Kasumi-1 (cell line): ENCODE data around the gene LYST.

Experiments used
- DNase-seq, 2 experiments: peaks; one replicate each; lab custom pipeline; 2025; lab: John Stamatoyannopoulos, UW

Gene LYST

GRCh38 chr1:235721982-235722381 is 144.7 kb downstream of the LYST start:
- DNase-seq: no peak

- no peak for DNase-seq
Observed at GRCh38 chr1:235720544-235720943, 146.2 kb downstream of the LYST start.

GRCh38 chr1:235714205-235714897 is 152.4 kb downstream of the LYST start:
- no peak for DNase-seq

DNA sequence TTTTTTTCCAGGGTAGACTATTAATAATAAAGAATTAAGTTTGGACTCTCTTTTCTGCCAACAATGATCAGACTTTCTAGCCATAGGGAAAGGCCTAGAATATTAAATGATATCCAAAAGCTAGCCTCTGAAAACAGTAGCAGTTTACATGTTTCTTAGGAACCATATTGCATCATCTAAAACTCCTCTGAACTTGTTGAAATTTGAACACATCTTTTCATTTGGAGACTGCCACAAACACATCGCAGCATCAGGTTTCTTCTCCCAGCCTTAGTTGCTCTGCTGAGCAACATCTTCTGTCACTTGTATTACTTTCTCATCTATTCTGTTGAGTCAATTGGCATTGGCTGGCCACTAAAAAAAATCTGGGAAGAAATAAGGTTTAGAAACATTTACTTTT is 153.9 kb downstream of the LYST start:
- no peak for DNase-seq

GRCh38 chr1:235710687-235711086 is 156.0 kb downstream of the LYST start:
- no peak for DNase-seq

- DNase-seq: no peak
Observed at GRCh38 chr1:235709018-235709417, 157.7 kb downstream of the LYST start.

DNA sequence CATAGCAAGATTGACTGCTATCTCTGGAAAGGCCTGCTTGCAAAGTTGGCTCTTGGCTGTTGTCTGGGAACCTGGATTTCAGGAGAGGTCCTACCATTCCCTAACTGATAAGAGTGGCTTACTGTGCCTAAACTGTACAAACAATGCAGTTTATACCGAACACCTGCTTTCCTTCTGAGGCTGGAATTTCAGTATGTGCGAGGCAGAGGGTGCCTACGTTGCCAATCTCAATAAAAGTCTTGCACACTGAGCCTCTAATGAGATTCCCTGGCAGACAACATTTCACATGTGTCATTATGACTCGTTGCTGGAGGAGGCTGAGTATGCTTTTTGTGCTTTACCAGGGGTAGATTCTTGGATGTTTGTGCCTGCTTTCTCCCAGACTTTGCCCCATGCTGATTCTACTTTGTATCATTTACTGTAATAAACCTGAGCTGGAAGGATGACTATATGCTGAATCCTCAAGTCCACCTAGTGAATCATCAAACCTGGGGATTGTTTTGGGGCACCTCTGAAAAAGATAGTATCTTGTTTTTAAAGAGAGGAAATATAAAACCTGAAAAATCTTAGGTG is 158.2 kb downstream of the LYST start:
- no peak for DNase-seq

DNA sequence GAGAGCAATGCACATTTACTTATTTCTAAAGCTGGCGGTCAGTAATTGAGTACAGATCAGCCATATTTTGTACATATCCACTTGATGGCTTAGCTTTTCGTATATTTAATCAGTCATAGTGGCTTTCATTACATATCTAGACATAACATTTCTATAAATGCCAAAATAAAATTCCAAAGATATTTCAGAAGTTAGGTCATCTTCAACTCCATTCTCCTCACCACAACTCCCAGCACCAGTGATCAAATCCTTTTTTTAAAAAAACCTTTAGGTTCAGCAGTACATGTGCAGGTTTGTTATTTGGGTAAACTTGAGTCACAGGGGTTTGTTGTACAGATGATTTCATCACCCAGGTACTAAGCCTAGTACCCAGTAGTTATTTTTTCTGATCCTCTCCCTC is 163.2 kb downstream of the LYST start:
- DNase-seq: no peak

GRCh38 chr1:235702412-235702811 is 164.3 kb downstream of the LYST start:
- DNase-seq: no peak

GRCh38 chr1:235697508-235697907 is 169.2 kb downstream of the LYST start:
- no peak for DNase-seq

- no peak for DNase-seq
Observed at GRCh38 chr1:235689356-235689755, 177.3 kb downstream of the LYST start.

DNA sequence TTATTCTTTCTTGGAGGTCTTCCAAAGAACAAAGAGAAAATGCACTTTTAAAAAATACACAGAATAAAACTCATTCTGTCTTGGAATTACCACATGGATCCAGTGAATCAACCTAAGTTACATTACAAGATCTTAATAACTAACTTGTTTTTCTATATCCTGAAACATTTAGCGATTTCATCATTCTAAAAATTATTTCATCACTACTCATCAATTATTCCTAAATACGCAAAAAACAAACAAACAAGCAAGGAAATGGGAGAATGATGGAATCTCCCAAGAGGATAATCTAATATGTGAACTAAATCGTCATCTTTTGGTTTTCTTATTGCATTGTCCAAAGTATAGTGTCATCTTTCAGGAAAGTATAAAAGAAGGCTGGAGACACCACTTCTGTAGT is 178.6 kb downstream of the LYST start:
- no peak for DNase-seq

DNA sequence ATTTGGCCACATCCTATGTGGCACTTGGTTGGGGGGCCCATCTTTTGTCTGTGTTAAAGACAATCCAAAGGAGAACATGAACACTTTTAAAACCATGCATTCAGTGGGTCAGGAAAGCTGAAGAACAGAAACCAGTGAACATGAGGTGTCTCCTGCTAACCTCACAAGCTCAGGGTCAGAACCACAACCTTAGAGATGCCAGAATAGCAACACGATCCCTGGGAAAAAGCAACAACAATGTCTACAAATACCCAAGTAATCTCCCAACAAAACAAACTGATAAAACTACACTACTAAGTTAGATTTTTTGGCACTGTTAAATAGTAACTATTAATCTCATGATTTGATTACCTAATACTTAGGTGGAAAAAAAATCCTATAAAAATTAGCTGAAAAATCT is 183.1 kb downstream of the LYST start:
- DNase-seq: no peak

DNA sequence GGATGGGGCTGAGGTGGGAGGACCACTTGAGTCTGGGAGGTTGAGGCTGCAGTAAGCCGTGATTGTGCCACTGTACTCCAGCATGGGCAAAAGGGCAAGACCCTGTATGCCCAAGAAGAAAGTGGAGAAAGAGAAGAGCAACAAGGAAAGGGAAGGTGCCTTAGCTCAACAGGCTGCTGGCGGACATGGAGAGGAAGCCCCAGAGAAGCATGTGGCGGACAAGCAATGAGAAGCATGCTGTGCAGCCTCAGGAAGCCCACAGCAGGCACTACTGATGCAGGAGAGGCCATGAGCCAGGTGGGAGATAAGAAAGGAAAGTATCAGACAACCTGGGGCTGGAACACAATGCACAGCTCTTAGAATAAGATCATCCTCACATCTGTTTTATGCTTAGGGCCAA is 184.5 kb downstream of the LYST start:
- no peak for DNase-seq

- no peak for DNase-seq
Observed at GRCh38 chr1:235679644-235680043, 187.1 kb downstream of the LYST start.

DNA sequence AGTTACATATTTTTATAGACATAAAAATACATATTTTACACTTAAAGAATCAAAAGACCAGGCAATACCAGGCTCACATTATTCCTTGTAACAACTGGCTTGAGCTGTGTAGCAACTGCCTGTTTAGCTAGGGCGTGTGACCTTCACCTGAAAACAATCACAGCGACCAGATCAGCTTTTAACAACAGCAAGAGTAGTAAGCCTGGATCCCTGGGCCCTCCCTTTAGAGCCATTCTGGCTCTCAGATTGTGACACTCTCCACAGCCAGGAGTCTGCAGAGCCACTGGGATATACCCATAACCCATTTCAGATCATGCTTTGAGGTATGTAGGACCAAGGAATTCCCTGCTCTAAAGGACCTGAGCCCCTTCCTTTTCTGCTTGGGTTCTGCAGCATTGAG is 187.7 kb downstream of the LYST start:
- DNase-seq: no peak

DNA sequence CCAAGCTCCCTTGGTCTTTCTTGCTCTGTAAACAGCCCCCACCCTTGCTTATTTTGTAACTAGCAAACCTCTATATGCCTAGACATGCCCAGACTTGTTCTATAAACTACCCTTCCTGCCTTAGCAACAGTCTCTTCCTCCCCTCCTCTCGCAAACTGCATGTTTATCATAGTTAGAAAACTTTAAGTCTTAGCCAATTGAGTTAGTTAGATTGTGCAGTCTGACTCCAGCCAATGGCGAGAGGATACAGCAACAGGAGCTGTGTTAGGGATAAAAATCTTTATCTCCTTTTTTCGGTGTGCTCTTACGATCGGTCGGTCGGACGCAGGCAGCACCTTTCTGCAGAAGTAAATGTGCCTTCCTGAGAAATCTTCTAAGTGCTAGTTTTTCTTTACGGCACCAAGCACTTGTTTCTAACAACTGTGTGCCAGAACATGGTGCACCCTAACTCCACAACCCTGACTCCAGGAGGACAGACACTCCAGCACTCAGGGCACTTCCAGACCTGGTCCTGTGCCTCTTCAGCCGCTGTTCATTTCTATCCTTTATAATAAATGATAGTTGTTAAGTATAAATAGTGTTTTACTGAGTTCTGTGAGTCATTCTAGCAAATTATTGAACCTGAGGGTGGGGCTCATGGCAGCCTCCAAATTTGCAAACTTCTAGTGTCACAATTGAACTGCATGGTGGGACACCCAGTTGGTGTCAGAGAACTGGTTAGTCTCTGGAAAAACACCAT is 191.4 kb downstream of the LYST start:
- no peak for DNase-seq

DNA sequence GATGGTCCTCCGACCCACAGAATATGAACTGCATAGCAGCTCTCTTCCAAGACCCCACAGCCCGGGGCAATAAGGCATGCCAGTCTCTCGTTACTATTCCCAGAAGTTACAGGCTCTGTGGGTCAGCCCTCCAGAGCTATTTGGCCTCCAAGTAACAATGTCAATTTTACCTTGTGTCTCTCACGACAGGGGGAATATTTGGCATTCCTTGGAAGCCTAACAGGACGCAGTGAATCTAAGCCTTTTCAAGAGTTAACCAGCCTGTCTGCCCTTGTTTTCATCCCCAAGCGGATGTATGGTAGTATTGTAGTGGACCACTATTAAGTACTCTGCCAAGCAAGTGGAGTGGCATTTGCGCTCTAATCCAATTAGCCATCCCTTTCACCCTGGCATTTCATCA is 192.7 kb downstream of the LYST start:
- DNase-seq: no peak

GRCh38 chr1:235671992-235672391 is 194.7 kb downstream of the LYST start:
- no peak for DNase-seq

- DNase-seq: no peak
Observed at GRCh38 chr1:235670157-235670776, 196.4 kb downstream of the LYST start.

- DNase-seq: no peak
Observed at GRCh38 chr1:235669277-235669676, 197.4 kb downstream of the LYST start.

GRCh38 chr1:235663628-235664027 is 203.1 kb downstream of the LYST start:
- DNase-seq: no peak

- DNase-seq: no peak
Observed at GRCh38 chr1:235661568-235661967, 205.1 kb downstream of the LYST start.
